ENCODE results near the gene C1QTNF12. TPM values are rescaled to one million over a fixed set of nuclear protein-coding genes. Genes with fewer than 3 reads are reported as not detected.

Gene C1QTNF12
- polyA plus RNA-seq, 1 of the 3 experiments (the other 2 are of a cell fraction), result 0.59 TPM

DNA sequence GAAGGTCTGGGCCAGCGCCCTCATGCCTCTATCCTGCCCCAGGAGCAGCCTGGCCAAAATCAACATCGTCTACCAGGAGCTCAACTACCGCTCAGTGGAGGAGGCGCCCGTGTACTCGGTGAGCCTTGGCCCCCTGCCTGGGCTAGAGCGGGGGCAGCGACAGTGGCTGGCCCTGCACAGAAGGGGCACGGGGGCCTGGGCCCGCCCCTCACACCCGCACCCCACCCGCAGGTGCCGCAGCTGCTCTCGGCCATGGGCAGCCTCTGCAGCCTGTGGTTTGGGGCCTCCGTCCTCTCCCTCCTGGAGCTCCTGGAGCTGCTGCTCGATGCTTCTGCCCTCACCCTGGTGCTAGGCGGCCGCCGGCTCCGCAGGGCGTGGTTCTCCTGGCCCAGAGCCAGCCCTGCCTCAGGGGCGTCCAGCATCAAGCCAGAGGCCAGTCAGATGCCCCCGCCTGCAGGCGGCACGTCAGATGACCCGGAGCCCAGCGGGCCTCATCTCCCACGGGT lies 44.6 kb upstream of the C1QTNF12 start:
- WGBS (ENCODE audit: low lambda C conversion rate), result no CpG with 5 or more reads among the region's 28 CpGs
- Histone ChIP-seq H3K36me3 (replicated peaks in 1 of 2; ENCODE audit: control insufficient read depth in 1 of 2, insufficient read depth in 2 of 2, low read length in 1 of 2) (peaks cover 0 to 18% of the 10 kb centered on the region in 2 experiments), H3K27me3 (ENCODE audit: insufficient read depth) (no peaks in the 10 kb centered on the region), H3F3A (replicated peaks; ENCODE audit: insufficient read depth) (no peaks in the 10 kb centered on the region), H3K79me2 (ENCODE audit: insufficient read depth) (no peaks in the 10 kb centered on the region), H4K20me1 (ENCODE audit: insufficient read depth) (no peaks in the 10 kb centered on the region), H3K4me1 (ENCODE audit: control insufficient read depth in 1 of 2, insufficient read depth in 2 of 2, low read depth in 1 of 2, low read length in 1 of 2) (peaks cover 0 to 6% of the 10 kb centered on the region in 2 experiments; a peak in 1 of 4 replicates), H3K4me2 (no peak overlapping the region), H3K27ac (ENCODE audit: low read depth in 2 of 2, low read length in 1 of 2) (no peak overlapping the region), H3K4me3 (ENCODE audit: low read depth in 2 of 2, low read length in 1 of 2) (no peak overlapping the region), H3K9me2 (no peaks in the 10 kb centered on the region), H3K9ac (no peak overlapping the region), H3K9me3 (no peaks in the 10 kb centered on the region), H2AFZ (ENCODE audit: low read depth) (no peak overlapping the region)
- ChIA-PET CTCF (interaction anchor here (0.6 to 7.3 kb wide), 34 partner anchors 7 to 308 kb away, joined by 3 to 131 read pairs (median 5); partner anchors contain the start of gene UBE2J2), POLR2A (interaction anchor here (1.0 to 1.5 kb wide), 4 partner anchors 9 to 168 kb away, joined by 3 to 4 read pairs (median 4); partner anchors contain the start of gene UBE2J2)
- no peak for DNase-seq
- TF ChIP-seq USF2 (IDR thresholded peaks at IDR 0.05; ENCODE audit: borderline replicate concordance, low read depth, low read length) (no peak), GABPA (IDR thresholded peaks at IDR 0.05; ENCODE audit: low read depth) (no peak), ELF1 (IDR thresholded peaks at IDR 0.05) (no peak), EP300 (IDR thresholded peaks at IDR 0.05; ENCODE audit: borderline replicate concordance in 1 of 2, low read depth in 1 of 2, low read length in 1 of 2) (no peak), JUND (IDR thresholded peaks at IDR 0.05) (no peak), MEF2A (IDR thresholded peaks at IDR 0.05; ENCODE audit: borderline replicate concordance, low read depth) (no peak), EZH2phosphoT487 (IDR thresholded peaks at IDR 0.05; ENCODE audit: borderline replicate concordance, low read depth) (no peak), FOXM1 (IDR thresholded peaks at IDR 0.05; ENCODE audit: low read depth) (no peak), RAD21 (IDR thresholded peaks at IDR 0.05; ENCODE audit: low read length) (no peak)
- TF ChIP-seq, protein P1, sequence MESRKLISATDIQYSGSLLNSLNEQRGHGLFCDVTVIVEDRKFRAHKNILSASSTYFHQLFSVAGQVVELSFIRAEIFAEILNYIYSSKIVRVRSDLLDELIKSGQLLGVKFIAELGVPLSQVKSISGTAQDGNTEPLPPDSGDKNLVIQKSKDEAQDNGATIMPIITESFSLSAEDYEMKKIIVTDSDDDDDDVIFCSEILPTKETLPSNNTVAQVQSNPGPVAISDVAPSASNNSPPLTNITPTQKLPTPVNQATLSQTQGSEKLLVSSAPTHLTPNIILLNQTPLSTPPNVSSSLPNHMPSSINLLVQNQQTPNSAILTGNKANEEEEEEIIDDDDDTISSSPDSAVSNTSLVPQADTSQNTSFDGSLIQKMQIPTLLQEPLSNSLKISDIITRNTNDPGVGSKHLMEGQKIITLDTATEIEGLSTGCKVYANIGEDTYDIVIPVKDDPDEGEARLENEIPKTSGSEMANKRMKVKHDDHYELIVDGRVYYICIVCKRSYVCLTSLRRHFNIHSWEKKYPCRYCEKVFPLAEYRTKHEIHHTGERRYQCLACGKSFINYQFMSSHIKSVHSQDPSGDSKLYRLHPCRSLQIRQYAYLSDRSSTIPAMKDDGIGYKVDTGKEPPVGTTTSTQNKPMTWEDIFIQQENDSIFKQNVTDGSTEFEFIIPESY (IDR thresholded peaks at IDR 0.05; ENCODE audit: borderline replicate concordance, low read depth), result no peak
- TF ChIP-seq, protein P2, sequence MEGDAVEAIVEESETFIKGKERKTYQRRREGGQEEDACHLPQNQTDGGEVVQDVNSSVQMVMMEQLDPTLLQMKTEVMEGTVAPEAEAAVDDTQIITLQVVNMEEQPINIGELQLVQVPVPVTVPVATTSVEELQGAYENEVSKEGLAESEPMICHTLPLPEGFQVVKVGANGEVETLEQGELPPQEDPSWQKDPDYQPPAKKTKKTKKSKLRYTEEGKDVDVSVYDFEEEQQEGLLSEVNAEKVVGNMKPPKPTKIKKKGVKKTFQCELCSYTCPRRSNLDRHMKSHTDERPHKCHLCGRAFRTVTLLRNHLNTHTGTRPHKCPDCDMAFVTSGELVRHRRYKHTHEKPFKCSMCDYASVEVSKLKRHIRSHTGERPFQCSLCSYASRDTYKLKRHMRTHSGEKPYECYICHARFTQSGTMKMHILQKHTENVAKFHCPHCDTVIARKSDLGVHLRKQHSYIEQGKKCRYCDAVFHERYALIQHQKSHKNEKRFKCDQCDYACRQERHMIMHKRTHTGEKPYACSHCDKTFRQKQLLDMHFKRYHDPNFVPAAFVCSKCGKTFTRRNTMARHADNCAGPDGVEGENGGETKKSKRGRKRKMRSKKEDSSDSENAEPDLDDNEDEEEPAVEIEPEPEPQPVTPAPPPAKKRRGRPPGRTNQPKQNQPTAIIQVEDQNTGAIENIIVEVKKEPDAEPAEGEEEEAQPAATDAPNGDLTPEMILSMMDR (IDR thresholded peaks at IDR 0.05), result no peak
- TF ChIP-seq, protein P3, sequence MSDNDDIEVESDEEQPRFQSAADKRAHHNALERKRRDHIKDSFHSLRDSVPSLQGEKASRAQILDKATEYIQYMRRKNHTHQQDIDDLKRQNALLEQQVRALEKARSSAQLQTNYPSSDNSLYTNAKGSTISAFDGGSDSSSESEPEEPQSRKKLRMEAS (IDR thresholded peaks at IDR 0.05; ENCODE audit: low read depth), result no peak

All from SK-N-SH (cell line).